Measurements from ENCODE around the gene AP3S1.
"Not testable (repeated sequence)": the region's sequence is repeated elsewhere in the genome, so short reads cannot be mapped to it uniquely, and the experiment has no call there.

AP3S1 gene

GRCh38 chr5:115873392-115873791, 31.7 kb downstream of the AP3S1 start:
- no peak for DNase-seq

GRCh38 chr5:115875447-115875846, 33.7 kb downstream of the AP3S1 start:
- no peak for DNase-seq

GRCh38 chr5:115877342-115877741, 35.6 kb downstream of the AP3S1 start:
- not testable (repeated sequence) for DNase-seq

GRCh38 chr5:115882434-115882833, 40.7 kb downstream of the AP3S1 start:
- DNase-seq, result not testable (repeated sequence)

- DNase-seq, result no peak
Measured at GRCh38 chr5:115884704-115885103, 43.0 kb downstream of the AP3S1 start.

- DNase-seq, result not testable (repeated sequence)
Measured at GRCh38 chr5:115885208-115885607, 43.5 kb downstream of the AP3S1 start.

GRCh38 chr5:115888027-115888426, 46.3 kb downstream of the AP3S1 start:
- peak; percentile 4 for DNase-seq

GRCh38 chr5:115892021-115892420, 50.3 kb downstream of the AP3S1 start:
- no peak for DNase-seq

- no peak for DNase-seq
Measured at GRCh38 chr5:115894342-115894741, 52.6 kb downstream of the AP3S1 start.

- DNase-seq, result no peak
Measured at GRCh38 chr5:115895821-115896220, 54.1 kb downstream of the AP3S1 start.

- no peak for DNase-seq
Measured at GRCh38 chr5:115898656-115899055, 56.9 kb downstream of the AP3S1 start.

GRCh38 chr5:115907177-115907576, 65.4 kb downstream of the AP3S1 start:
- DNase-seq, result no peak

- not testable (repeated sequence) for DNase-seq
Measured at GRCh38 chr5:115913623-115914400, 72.1 kb downstream of the AP3S1 start.

GRCh38 chr5:115920171-115920725, 78.5 kb downstream of the AP3S1 start:
- no peak for DNase-seq

- not testable (repeated sequence) for DNase-seq
Measured at GRCh38 chr5:115928578-115929407, 87.1 kb downstream of the AP3S1 start.

GRCh38 chr5:115930171-115930570, 88.4 kb downstream of the AP3S1 start:
- DNase-seq, result not testable (repeated sequence)

- no peak for DNase-seq
Measured at GRCh38 chr5:115930630-115931337, 89.0 kb downstream of the AP3S1 start.

GRCh38 chr5:115932991-115933390, 91.3 kb downstream of the AP3S1 start:
- no peak for DNase-seq

- DNase-seq, result no peak
Measured at GRCh38 chr5:115934388-115934974, 92.7 kb downstream of the AP3S1 start.

GRCh38 chr5:115936031-115936430, 94.3 kb downstream of the AP3S1 start:
- no peak for DNase-seq

GRCh38 chr5:115939059-115939458, 97.3 kb downstream of the AP3S1 start:
- no peak for DNase-seq

GRCh38 chr5:115940080-115940810, 98.5 kb downstream of the AP3S1 start:
- no peak for DNase-seq

All from inflammatory macrophage treated with lipopolysaccharide for 4 hours (primary cell).